K562 (cell line): ENCODE results near the gene GPR171. TPM values are rescaled to one million over a fixed set of nuclear protein-coding genes. Genes with fewer than 3 reads are reported as not detected.

Experiments used
- ATAC-seq: fragments of 200-7000 bp; cut with Tn5 transposase; 3 replicates; pipeline ENCODE4 v1.9.1; 2020; ENCODE audit warnings: moderate library complexity
- BruUV-seq: library from RNA; stranded (reverse); fragments of 400-500 nt; replicated peaks from 2 replicates; lab custom pipeline; 2021; lab: Mats Ljungman, UMichigan
- CTCF ChIA-PET: fragments of 300-600 bp; formaldehyde crosslinking; extraction: SDS; loops from one replicate; lab custom pipeline; 2021; ENCODE audit warnings: low intra/inter-chr PET ratio; lab: Yijun Ruan, JAX
- POLR2A ChIA-PET: fragments of 300-600, 350-650 bp; sonication (Branson Sonifier 250); formaldehyde crosslinking; extraction: SDS; loops from one replicate; lab custom pipeline; 2021; ENCODE audit warnings: antibody characterized with exemption, inconsistent platforms; lab: Yijun Ruan, JAX
- DNase-seq, 4 experiments: peaks; one replicate each; pipeline versions ENCODE4 v3.0.0 to v3.0.0-alpha.2; 2011 to 2018; ENCODE audit warnings: low spot score in 3 of 4, mixed read lengths in 3 of 4; ENCODE audit errors: extremely low read depth in 1 of 4
- FAIRE-seq: peaks from 2 replicates; lab custom pipeline; 2011; peaks lifted over from hg19 to GRCh38; lab: Jason Lieb, UNC
- H2AFZ ChIP-seq: 2 replicates; pipeline ENCODE4 v1.6.0; 2011; ENCODE audit warnings: low read depth, low read length, control low read depth, inconsistent platforms
- H3K27ac ChIP-seq: fragments of 200-600 bp; 3 replicates; pipeline ENCODE4 v1.8.0; 2011; ENCODE audit warnings: low read depth, mild to moderate bottlenecking, control low read depth, inconsistent platforms, low read length, moderate library complexity, mixed read lengths; ENCODE audit errors: extremely low read depth
- H3K27me3 ChIP-seq, 2 experiments: fragments of 300-600 bp in 1 of 2; 2 replicates in 1 of 2; 3 replicates in 1 of 2; pipeline versions ENCODE4 v1.6.0 to v1.8.0; 2011; ENCODE audit warnings: inconsistent platforms in 2 of 2, low read length in 2 of 2, mild to moderate bottlenecking in 1 of 2, mixed read lengths in 1 of 2, moderate library complexity in 1 of 2; ENCODE audit not compliant: control insufficient read depth in 2 of 2, insufficient read depth in 2 of 2
- H3K36me3 ChIP-seq: fragments of 300-600 bp; 3 replicates; pipeline ENCODE4 v1.8.0; 2011; ENCODE audit warnings: mild to moderate bottlenecking, low read length, inconsistent platforms; ENCODE audit not compliant: control insufficient read depth, insufficient read depth
- H3K4me1 ChIP-seq, 2 experiments: fragments of 200-600 bp in 1 of 2; replicated peaks in 1 of 2; 2 replicates in 1 of 2; 3 replicates in 1 of 2; pipeline versions ENCODE4 v1.5.1 to v1.8.0; 2011; ENCODE audit warnings: inconsistent platforms in 2 of 2, low read length in 2 of 2, mild to moderate bottlenecking in 1 of 2, mixed read lengths in 1 of 2, moderate library complexity in 1 of 2; ENCODE audit not compliant: control insufficient read depth in 2 of 2, insufficient read depth in 2 of 2
- H3K4me2 ChIP-seq: 2 replicates; pipeline ENCODE4 v1.6.1; 2011; ENCODE audit warnings: low read length, control low read depth, inconsistent platforms, mixed read lengths; ENCODE audit not compliant: insufficient read depth
- H3K4me3 ChIP-seq: fragments of 200-600 bp; sonication (generic), shearing (Covaris generic); 2 replicates; pipeline ENCODE4 v1.5.1; 2016; ENCODE audit warnings: control low read depth, inconsistent platforms
- H3K79me2 ChIP-seq: fragments of 200-600 bp; 3 replicates; pipeline ENCODE4 v1.8.0; 2011; ENCODE audit warnings: low read length, inconsistent platforms; ENCODE audit not compliant: control insufficient read depth, insufficient read depth
- H3K9ac ChIP-seq, 2 experiments: 2 replicates each; pipeline versions ENCODE4 v1.6.0 to v1.6.1; 2011; ENCODE audit warnings: low read depth in 2 of 2, low read length in 2 of 2, control low read depth in 1 of 2, inconsistent platforms in 1 of 2, mild to moderate bottlenecking in 1 of 2, mixed read lengths in 1 of 2; ENCODE audit not compliant: insufficient read depth in 1 of 2
- H3K9me1 ChIP-seq: one replicate; pipeline ENCODE4 v1.6.0; 2011; ENCODE audit warnings: inconsistent platforms, mild to moderate bottlenecking, low read length, moderate library complexity; ENCODE audit not compliant: control insufficient read depth, insufficient read depth
- H3K9me3 ChIP-seq: replicated peaks from 2 replicates; pipeline ENCODE4 v1.5.1; 2011; ENCODE audit warnings: low read depth, low read length, inconsistent platforms; ENCODE audit not compliant: control insufficient read depth, insufficient read depth
- H4K20me1 ChIP-seq: replicated peaks from 2 replicates; pipeline ENCODE4 v1.6.1; 2011; ENCODE audit warnings: low read length, inconsistent platforms, mixed read lengths; ENCODE audit not compliant: control insufficient read depth, insufficient read depth
- EWSR1 ChIP-seq: fragments of 450-650 bp; IDR thresholded peaks from 2 replicates; pipeline ENCODE4 v1.6.1; 2018; ENCODE audit warnings: borderline replicate concordance, mild to moderate bottlenecking, low read depth, moderate library complexity; ENCODE audit not compliant: partially characterized antibody
- PPARD ChIP-seq: fragments of 250-450 bp; sonication (Bioruptor Pico); IDR thresholded peaks from 2 replicates; pipeline ENCODE4 v1.8.0; 2022; ENCODE audit warnings: inconsistent platforms, mild to moderate bottlenecking, moderate library complexity
- WGBS: fragments of 100-300 bp; shearing (Covaris generic); methylation state at CpG from one replicate; pipeline ENCODE4 v1.1.6; 2016; ENCODE audit warnings: low coverage, mixed read lengths; ENCODE audit not compliant: insufficient coverage; ENCODE audit errors: missing lambda C conversion rate; 5-methylcytosine and 5-hydroxymethylcytosine counted together
- in situ Hi-C: fragments of 300-500 bp; cut with MboI; formaldehyde crosslinking; loops from 4 replicates; pipeline ENCODE4 v1.15.0; 2018; ENCODE audit warnings: inconsistent platforms, mixed read lengths
- intact Hi-C: fragments of 100-400 bp; cut with micrococcal nuclease; formaldehyde crosslinking; loops from 2 replicates; pipeline ENCODE4 v1.14.2; 2022
- polyA plus RNA-seq, 8 experiments: library from polyadenylated mRNA; depleted of rRNA in 4 of 8; stranded (reverse) in 5 of 8; unstranded in 3 of 8; fragments of >200 nt; fragmentation: Nextera tagmentation in 2 of 8; fragmentation: Illumina TruSeq in 1 of 8; extraction: Ambion mirVana in 2 of 8; extraction: Trizol in 1 of 8; gene quantifications; 2 replicates each; pipeline versions ENCODE4 v1.2.1 to v1.2.3, GENCODE V29; 2011 to 2014; ENCODE audit warnings: inconsistent platforms in 1 of 8, missing spikeins in 1 of 8
- total RNA-seq, 7 experiments: library from RNA; depleted of rRNA in 6 of 7; stranded (reverse); fragments of >200 nt in 6 of 7; fragmentation: Illumina TruSeq in 2 of 7; extraction: Trizol in 2 of 7; gene quantifications; 2 replicates each; pipeline versions ENCODE4 v1.2.1 to v1.2.3, GENCODE V29; 2011 to 2021; ENCODE audit warnings: low replicate concordance in 1 of 7
- TF ChIP-seq, protein P1 (sequence below): sonication (generic); formaldehyde crosslinking; IDR thresholded peaks from 2 replicates; pipeline ENCODE4 v1.8.0; 2022; ENCODE audit warnings: missing genetic modification reagents, mild to moderate bottlenecking, borderline replicate concordance

The GPR171 gene
- total and polyA plus RNA-seq, 9 of the 15 experiments (the other 6 are each of a cell fraction or from before 2014, with no cell fraction given) = not detected

DNA sequence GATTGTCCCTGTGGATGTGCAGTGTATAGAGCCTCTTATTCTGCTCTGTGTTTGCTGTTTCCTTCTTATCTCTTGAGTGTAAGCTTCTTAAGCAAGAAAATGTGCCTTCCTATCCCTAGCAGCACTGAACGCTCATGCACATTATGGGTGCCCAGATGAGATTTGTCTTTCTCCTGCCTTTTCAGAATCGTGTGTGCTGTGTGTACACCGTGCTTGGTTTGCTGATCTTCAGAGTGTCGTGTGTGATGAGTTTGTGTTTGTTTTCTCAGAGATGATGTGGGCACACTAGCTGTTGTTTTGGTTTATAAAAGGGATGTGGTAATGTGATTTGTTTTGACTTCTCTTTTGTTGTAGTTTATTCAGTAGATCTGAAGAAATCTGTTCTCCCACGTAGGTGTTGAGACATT, 19.7 kb downstream of the GPR171 start:
- no peak for TF ChIP-seq EWSR1
- Histone ChIP-seq H3K27me3 (peaks cover 5 to 24% of the 10 kb centered on the region in 2 experiments; a peak in 3 of 5 replicates), H3K9me3 (no peaks in the 10 kb centered on the region), H3K9me1 (no peaks in the 10 kb centered on the region), H3K27ac (no peak overlapping the region), H3K9ac (no peak overlapping the region), H3K4me1 (no peaks in the 10 kb centered on the region), H3K36me3 (no peaks in the 10 kb centered on the region), H4K20me1 (no peaks in the 10 kb centered on the region), H3K4me3 (no peak overlapping the region), H3K4me2 (no peak overlapping the region), H3K79me2 (no peaks in the 10 kb centered on the region), H2AFZ (no peak overlapping the region)
- no peak for ATAC-seq
- 0% methylated on average over 5 of the region's 5 CpGs for WGBS
- BruUV-seq = no TSS peak
- FAIRE-seq = no peak
- in situ Hi-C loops = no loop called here
- ChIA-PET CTCF (no interaction called here), POLR2A (no interaction called here)
- intact Hi-C loops = no loop called here
- DNase-seq = no peak

DNA sequence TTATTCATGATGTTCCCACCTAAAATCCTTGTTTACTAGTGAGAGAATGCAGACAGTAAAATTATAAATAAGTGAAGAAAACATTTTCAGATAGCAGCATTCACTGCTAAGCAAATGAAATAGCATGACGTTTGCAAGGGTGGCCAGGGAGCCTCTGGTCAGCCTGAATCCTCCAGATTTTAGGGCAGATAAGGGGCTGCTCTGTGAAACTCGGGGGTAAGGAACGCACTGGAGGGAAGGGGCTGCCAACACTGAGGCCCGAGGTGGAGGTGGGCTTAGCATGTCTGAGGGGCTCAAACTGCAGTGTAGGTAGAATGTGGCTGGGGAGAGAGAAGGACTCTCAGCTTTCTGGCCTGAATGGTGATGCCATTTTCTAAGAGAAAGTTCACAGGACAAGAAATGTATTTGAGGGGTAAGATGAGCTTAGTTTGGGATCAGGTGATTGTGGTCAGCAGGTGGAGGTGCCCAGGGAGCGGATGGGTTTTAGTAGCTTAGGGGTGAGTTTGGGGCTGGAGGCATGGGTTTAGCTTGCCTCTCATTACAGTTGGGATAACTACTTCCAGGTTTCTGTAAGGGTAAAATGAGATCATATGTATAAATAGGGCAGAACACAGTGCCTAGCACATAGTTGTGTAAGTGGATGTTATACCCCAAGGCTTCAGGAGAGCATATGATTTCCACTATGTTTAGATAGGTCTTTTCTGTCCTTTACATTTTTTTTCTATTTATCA, 20.5 kb downstream of the GPR171 start:
- CTCF ChIA-PET = interaction anchor here (0.6 kb wide), 1 partner anchor 1211 kb away, joined by 3 read pairs; no protein-coding TSS in a partner anchor

More for the DNA sequence above, 20.5 kb downstream of the GPR171 start:
- intact Hi-C loops (no loop called here), in situ Hi-C loops (no loop called here)
- Histone ChIP-seq H3K79me2 (no peaks in the 10 kb centered on the region), H3K9me3 (no peaks in the 10 kb centered on the region), H3K36me3 (no peaks in the 10 kb centered on the region), H3K4me3 (no peak overlapping the region), H3K4me2 (no peak overlapping the region), H4K20me1 (no peaks in the 10 kb centered on the region), H3K4me1 (no peaks in the 10 kb centered on the region), H3K9me1 (no peaks in the 10 kb centered on the region), H3K27ac (no peak overlapping the region), H2AFZ (no peak overlapping the region), H3K27me3 (peaks cover 5 to 24% of the 10 kb centered on the region in 2 experiments; a peak in 2 of 5 replicates), H3K9ac (no peak overlapping the region)
- no peak for DNase-seq
- ATAC-seq = no peak
- BruUV-seq = no TSS peak
- FAIRE-seq = no peak
- 0% methylated on average over 5 of the region's 5 CpGs for WGBS
- POLR2A ChIA-PET = no interaction called here
- TF ChIP-seq, protein P1, sequence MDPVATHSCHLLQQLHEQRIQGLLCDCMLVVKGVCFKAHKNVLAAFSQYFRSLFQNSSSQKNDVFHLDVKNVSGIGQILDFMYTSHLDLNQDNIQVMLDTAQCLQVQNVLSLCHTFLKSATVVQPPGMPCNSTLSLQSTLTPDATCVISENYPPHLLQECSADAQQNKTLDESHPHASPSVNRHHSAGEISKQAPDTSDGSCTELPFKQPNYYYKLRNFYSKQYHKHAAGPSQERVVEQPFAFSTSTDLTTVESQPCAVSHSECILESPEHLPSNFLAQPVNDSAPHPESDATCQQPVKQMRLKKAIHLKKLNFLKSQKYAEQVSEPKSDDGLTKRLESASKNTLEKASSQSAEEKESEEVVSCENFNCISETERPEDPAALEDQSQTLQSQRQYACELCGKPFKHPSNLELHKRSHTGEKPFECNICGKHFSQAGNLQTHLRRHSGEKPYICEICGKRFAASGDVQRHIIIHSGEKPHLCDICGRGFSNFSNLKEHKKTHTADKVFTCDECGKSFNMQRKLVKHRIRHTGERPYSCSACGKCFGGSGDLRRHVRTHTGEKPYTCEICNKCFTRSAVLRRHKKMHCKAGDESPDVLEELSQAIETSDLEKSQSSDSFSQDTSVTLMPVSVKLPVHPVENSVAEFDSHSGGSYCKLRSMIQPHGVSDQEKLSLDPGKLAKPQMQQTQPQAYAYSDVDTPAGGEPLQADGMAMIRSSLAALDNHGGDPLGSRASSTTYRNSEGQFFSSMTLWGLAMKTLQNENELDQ = no peak
- no peak for TF ChIP-seq PPARD (CRISPR knock-in tag)
